Measurements from ENCODE around the gene CREB3L4.

The CREB3L4 gene

DNA sequence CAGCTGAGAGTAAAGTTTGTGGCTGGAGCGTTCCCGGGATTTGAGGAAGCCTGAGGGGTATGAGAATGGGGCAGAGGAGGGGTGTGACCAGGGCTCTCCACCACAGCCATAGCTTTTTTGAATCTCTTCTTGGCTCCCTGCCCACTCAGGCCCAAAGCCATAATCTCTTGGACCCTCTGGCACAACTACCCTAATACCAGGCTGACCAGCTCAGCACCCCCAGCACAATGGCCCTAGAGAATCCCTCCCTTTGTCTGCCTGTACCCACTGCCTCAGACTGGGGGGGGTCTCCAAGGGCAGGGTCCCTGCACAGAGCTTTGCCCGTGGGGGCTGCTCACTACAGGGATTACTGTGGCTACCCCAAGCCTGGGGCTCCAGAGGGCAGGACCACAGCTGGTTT is 28.7 kb upstream of the CREB3L4 start:
- no peak for DNase-seq

DNA sequence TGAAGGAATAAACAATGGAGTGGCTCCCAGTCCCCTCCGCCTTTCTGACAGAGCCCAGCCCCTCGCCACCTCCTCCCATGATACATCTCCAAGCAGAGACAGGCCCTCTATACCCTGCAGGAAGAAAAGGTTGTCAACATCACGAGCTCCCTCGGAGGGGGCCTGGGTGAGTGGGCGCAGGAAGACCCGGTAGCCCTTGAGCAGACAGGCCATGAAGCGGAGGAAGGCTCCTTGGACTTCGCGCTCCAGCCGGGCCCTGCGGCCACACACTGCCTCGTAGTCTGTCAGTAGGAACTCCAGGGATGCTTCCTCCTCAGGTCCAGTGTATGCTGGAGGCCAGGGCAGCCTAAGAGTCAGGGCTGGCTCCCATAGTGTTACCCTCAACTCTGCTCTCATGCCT is 28.2 kb upstream of the CREB3L4 start:
- DNase-seq = no peak

DNA sequence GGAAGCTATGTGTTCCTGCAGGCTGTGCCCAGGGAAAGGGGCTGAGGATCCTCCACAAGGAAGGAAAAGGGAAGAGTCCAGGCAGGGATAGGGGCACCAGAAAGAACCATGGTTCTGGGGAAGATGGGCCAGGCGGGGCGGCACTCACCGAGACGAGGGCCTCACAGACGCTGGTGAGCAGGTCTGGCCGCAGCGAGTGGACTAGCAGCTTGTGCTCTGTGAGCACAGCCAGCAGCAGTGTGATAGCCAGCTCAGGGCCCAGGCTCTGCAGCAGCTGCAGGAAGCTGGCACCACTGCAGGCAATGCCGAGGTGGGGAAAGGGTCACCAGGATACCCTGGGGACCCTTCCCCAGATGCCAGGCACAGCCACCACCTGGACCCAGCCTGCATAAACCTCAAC is 26.9 kb upstream of the CREB3L4 start:
- DNase-seq = no peak

DNA sequence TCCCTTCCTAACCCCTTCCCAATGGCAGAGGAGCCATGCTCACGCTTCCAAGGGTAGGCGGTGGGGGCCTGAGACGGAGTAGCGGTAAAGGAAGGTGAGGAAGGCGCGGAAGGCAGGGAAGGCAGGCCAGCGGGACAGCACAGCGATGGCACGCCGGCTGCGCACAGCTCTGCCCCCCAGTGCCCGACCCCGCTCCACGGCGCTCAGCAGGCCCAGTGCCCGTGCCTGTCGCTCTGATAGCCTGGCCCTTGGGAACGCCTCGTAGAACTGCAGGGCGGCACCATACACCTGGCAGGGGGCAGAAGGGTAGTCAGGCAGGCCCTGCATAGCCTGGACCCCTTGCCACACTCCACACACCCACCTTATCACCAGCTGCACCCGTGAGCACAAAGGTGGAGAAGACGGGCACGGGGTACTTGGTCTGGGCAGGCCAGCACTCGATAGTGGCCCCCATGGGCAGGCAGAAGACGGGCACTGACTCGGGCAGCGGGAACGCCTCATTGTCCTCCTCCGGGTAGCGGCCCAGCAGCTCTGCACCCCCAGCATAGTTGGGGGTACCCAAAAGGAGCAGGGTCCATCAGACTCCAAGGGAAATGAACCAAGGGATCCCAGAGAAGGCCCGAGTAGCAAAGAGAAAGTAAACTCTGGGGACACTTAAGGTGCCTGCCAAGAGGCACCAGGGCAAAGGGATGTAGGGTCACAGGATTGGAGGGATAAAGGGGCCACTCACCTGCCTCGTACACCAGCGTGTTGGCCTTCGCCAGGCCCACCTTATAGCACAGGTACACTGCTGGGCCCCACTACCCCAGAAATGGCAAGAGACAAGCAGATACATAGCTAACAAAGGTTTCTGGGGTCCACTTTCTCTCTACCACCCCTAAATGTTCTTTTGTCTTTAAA is 25.6 kb upstream of the CREB3L4 start:
- DNase-seq = no peak

DNA sequence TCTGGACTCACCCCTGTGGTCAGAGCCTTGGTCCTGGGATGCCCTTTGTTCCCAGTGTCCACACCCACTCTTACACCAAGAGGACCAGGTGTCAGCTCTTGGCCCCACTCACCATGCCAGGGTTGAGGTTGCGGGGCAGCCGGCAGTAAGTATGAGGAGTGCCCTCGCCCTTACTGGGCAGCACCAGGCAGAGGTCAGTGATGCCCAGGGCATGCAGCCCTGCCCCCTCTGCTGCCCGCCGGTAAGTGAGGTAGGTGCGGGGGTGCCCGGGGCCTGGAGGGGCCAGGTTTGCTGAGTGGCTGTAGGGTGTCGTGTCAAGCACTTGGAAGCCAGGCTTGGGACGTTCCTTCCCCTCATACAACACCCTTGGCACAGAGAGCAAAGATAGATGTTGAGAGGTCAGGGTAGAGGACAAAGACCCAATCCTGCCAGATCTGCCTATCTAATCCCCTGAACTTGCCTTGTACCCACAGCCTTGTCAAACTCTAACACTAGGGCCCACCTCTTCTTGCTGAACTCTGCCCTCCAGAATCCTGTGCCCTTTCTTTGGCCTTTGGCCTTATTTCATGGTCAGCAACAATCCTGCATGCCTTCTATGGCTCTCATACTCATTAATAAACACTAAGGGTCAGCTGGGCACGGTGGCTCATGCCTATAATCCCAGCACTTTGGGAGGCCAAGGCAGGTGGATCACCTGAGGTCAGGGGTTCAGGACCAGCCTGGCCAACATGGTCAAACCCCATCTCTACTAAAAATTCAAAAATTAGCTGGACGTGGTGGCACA is 24.7 kb upstream of the CREB3L4 start:
- DNase-seq = no peak

DNA sequence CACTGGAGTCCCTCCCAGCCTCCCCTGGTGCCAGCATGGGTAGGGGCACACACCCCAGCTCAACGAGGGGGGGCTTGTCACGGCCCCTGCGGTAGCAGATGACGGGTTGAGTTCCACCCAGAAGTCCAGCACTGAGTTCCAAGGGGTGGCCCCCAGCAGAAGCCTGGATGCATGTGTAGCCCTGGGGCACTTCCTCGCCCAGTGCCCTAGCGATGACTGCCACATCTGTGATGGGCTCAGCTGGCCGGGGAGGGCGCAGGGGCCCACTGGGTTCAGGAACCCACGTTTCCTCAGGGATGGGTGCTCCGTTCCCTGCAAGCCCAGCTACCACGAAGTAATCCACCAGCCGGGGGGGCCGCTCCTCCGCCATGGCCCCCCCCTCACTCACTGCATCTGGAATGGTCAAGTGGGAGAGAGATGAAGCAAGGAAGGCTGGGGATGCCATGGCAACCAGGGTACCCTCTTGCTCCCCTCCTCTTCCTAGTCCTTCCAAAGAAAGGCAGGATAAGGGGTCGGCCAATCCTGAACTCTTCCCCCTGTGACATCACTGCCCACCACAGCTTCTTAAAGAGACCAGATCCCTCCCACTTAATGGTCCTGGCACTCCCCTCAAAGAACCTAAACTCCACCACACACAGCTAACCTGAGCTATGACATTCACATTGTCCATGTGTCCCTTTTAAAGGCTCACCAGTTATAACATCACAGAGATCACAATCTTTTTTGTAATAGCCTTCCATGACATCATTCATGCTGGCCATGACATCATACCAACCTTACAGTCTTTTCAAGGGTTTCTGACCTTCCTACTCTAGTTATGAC is 23.5 kb upstream of the CREB3L4 start:
- no peak for DNase-seq

DNA sequence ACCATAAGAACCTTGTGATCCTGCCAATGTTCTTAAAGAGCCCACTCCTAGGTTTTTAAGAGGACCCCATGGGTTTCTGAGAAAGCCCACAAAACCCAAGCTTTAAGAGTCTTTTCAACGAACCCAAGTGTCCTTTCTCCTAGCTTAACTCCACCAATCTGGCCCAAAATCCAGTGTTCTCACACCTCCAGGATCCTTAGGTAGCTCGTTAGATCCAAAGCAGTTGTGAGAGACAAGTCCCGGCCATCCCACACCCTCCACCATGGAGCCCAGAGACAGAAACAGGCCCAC is 22.9 kb upstream of the CREB3L4 start:
- DNase-seq = no peak

DNA sequence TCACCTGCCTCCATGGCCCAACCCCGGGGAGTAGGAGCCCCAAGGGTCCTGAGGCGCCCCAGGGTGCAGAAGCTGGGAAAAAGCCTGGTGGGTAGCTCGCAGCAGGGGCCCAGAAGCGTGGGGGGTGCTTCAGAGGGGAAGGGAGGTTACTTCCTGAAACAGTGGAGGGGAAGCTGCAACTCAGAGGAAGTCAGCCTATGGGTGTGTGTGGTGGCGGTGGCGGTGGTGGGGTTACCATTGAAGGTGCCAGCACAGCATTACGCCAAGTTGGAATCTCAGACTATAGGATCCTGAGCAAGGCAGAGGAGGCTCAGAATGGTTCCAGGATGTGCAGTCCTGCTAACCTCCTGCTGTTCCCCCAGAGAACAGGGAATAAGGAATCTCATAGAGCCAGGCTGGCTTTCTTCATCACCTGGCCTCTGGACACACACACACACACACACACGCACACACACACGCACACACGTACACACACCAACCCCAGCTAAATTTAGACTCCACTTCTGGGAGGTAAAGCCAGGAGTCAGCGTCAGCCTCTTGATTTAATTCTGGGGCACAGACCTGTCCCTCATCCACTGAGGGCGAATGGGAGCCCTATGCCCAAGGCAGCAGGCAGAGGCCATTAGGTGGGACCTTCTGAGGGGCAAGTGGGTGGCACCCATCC is 22.4 kb upstream of the CREB3L4 start:
- peak; percentile 82 for DNase-seq

DNA sequence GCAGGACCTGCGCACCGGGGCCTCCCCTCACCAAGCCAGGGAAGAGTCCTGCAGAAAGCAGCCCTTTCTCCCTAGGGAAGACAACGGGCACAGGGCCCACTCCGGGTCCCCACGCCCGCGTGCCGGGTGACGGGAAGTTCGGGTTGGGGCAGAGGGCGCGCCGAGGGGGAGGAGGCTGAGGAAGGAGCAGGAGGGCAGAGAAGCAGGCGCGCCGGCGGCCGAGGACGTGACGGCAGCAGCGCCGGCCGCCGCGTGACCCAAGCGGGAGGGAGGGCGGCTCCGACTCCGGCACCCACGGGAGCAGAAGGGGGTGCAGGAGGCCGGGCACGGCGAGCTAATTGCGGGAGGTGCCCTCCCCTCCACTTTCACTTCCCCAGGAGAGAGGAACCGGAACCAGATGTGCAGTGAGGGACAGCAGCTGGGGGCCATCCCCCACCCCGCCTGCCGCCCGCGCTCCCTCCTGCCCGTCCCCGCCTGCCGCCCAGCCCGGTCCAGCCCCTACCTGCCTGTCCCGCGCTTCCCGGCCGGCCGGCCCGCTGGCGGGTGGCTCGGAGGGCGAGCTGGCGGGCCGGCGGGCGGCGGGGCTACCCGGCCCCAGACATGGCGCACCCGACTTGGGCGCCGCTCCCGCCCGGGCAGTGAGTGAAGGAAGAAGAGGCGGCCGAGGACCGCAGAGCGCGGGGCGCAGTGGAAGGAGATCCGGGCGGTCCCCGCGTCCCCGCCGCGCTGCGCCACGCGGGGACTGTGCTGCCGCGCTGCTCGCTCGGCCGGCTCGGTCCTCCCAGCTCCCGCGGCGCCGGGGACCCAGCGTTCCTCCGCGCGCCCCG is 21.7 kb upstream of the CREB3L4 start:
- peak; percentile 97 for DNase-seq

DNA sequence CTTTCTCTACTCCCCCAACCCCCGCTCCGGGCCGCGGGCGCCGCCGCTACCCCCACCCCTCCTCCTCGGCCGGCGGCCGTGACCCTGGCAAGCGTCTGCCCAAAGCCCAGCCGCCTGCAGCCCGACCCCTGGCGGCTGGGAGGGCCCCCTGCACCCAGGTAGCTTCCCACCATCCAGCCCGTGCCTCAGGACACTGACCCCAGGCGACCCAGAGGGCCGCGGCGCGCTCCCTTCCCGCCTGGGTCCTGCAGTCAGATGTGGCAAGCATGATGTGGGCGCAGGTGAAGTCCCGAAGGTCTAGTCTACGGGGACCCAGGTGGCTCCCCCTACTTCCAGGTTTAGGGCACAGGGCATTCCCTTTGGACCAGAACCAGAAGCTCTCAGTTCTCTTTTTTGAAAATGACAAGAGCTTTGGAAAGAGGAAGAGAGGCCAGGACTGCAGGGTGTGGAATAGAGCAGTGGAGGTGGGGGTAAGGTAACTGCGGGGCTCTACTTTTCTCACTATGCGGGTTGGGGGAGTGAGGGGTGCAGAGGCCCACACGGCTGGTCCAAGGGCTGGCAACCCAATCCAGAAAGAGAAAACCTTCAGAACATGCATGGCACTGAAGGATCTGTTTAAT is 21.0 kb upstream of the CREB3L4 start, which contains the start of gene DENND4B:
TSS of gene DENND4B (minus strand) at position 97 of the 620 bp plus-strand sequence. CDS start 2,344 bp downstream, outside the sequence.
- peak; percentile 94 for DNase-seq

DNA sequence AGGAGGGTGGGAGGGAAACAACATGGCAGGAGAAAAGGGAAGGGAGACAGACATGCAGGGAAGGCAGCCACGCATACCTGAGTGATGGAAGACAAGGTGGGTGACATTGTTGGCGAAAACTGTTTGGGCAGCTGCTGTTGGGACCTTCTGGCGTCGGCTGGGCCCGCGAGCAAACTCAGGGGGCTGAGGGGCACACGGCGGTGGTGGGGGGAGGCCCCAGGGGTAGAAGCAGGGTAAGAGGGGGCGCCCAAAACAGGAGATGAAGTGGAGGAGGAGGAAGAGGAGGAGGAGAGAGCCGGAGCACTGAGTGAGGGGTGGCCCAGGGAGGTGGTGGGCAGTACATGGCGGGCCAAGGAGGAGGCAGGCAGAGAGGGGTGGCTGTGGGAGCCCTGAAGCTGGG is 16.5 kb upstream of the CREB3L4 start:
- no peak for DNase-seq

DNA sequence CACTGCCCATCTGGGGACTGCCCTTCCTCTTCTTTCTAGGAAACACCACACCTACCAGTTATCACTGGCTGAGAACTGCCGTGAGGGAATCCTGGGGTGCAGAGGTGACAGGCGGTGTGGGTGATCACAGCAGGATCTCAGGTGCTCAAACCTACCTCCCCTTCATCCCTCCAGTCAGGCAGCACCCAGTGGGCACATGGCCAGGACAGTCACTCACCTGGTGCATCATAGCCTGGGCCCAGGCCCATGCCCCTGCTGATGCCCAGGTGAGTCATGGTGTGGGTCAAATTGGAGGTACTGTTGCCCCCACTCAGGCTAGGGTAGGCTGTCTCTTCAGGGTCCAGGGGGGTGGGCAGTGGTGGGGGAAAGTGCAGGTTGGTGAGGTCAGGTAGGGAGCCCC is 15.9 kb upstream of the CREB3L4 start:
- no peak for DNase-seq

DNA sequence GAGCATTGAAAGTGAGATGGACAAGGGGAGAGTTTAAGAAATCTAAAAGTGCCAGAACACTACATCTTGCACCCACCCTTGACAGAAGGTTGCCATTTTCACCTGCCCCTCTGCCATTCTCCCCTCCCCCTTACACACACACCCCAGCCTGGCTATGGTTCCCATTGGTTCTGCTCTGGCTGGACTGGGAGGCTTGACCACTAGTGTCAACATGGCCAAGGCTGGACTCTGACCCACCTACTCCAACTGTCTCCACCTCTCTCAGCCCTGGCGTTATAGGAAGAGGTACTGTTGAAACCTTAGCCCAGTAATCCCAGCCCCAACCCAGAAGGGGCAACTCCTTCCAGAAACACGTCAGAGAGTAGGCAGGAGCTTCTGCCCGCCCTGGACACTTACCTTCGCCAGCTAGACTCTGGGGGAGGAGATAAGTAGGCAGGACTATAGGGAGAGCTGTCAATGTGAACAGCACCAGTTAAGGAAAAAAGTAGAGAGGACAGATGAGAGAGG is 13.8 kb upstream of the CREB3L4 start:
- no peak for DNase-seq

DNA sequence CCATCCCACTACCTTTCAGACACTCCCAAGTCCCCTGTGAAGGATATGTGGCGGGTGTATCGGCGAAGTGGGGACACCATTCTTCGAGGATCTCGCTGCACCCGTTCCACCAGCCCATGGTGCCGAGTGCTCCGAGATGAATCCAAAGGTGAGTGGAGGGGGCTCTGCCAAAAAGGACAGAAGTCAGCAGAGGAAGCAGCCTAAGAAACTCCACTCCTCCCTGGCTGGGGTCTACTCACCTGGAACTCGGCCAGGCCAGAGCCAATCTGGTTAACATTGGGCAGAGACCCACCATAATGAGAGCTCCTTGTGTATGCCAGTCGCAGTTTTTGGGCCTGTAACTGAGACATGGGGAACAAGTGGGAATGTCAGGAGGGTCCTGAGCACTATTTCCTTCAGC is 12.9 kb upstream of the CREB3L4 start:
- no peak for DNase-seq

DNA sequence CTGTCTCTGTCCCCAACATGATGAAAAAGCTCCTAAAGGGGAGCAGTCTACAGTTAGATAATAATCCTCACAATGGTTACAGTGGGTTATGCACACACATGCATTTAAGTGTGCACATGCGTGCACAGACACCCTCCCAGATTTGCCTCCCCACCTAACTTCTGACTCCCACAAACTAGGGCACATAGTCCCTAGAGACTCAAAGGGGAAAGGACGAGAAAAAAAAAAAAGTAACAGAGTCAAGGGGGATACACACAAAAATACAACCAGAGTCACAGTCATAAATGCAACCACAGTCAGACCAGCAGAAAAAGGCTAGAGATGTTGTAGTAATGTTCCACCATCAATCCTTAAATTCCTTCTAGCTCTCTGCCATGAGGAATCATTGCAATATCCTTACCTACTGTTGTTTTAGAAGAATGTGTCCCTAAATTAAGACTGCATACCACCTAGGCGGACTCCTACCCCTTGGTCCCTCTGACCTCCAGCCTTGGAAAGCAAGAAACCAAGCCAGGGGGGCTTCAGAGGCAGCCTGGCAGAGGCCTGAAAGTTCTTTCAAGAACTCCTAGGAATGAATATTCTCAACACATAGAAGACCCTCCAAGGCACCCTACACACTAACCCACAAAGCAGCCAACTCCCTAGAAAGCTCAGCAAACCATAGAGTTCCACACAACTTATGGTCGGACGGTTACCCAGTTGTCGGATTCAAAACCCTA is 10.5 kb upstream of the CREB3L4 start:
- no peak for DNase-seq

DNA sequence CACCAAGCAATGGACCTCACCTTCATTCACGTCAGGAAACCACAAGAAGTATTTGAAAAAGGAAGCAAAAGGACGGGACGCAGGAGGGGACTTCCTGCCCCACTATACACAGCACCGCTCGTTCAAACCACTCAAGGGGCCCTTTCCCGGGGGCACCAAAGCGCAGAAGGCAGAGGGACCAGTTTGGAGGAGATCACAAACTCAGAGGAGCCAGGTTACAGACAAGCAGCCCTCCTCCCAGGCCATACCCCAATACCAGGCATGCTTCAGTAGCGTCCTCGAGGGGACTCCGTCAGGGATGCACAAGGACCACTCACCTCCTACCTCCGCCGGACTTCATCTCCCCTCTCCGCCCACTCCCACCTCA is 10.0 kb upstream of the CREB3L4 start:
- DNase-seq = peak; percentile 44

DNA sequence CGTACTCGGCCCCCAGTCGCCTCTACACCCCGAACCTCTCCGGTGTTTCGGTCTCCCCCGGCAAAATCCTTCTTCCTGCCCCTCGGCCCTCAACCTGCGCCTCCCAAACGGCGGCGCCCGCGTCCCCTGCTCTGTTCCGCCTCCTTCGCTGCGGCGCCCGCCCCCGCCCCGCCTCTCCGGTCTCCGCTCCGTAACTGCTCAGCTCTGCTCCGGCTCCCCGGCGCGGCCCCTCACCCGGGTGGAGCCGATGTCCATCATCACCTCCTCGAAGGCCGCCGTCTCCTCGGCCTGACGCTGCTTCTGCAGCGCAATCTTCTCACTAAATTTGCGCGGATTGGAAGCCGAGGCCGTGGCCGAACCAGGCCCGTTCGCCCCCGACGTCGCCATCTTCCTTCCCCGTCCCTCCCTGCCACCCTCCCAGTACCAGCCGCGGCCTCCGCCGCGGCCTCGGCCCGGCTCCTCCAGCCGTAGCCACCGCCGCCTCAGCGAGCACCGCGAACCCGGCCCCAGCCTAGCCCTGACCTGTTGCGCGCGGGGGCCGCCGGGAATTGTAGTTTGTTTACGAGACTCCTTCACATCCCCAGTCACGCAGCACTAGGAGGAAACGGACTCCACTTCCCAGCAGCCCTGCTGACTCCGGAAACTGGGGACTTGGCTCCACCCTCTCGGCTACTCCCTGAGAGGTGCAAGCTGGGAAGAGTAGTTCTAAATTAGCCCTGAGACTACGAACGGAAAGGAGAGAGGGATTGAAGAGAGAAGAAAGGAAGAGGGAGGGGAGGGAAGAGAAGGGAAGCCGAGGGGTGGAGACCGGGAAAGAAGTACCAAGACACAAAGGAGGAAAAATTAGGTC is 9.4 kb upstream of the CREB3L4 start, which contains the start of gene CRTC2:
TSS of gene CRTC2 (minus strand) at position 502 of the 850 bp plus-strand sequence. CDS start at position 387, 115 bp downstream.
- peak; percentile 99 for DNase-seq

DNA sequence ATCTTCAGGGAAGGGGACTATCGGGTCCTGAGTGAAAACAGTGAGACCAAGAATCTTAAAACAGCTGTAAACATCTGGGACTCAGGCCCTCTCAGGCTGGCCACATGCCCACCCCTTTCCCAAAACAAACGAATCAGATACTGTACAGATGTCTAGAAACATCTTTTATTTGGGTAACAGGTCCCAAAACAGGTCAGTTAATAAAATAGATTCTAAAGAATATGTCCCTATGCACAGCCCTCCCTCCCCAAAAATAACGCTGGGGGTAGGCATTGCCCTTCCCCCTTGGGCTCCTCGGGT is 8.8 kb upstream of the CREB3L4 start:
- DNase-seq = no peak

DNA sequence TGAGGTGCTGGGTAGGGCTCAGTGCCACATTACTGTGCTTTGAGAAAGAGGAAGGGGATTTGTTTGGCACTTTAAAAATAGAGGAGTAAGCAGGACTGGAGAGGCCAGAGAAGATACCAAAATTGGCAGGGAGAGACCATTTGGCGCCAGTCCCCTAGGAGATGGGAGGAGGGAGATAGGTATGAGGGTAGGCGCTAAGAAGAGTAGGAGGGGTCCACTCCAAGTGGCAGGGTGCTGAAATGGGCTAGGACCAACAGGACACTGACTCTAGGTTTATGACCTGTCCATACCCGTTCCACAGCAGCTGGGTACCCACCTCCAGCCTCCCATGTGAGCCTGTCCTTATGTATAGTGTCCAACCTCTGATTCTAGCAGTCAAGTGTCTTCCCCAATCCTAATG is 8.2 kb upstream of the CREB3L4 start:
- DNase-seq = no peak

DNA sequence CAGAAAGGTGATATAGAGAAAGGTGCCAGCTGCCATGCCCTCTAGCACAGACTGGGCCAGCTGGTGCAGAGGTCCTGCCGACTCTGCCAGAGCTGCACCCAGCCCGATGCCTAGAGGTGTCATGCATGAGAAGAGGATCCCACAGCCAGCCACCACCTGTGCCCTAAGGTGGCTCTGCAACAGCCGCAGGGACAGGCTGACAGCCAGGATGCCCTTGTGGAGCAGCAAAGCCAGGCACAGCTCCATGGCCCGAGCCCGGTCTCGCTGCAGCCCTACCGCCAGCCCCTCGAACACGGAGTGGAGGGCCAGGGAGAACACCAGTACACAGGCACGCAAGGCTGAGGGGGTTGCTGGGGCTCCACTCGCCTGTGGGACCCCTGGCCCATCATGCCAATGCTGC is 7.5 kb upstream of the CREB3L4 start:
- no peak for DNase-seq
